Muscle of leg (tissue), 11 donors: ENCODE data around the gene ARHGEF28. TPM values are rescaled to one million over a fixed set of nuclear protein-coding genes. Genes with fewer than 3 reads are reported as not detected.

Experiments used
- DNase-seq: peaks from one replicate; pipeline ENCODE4 v3.0.0; 2013
- H3K27ac ChIP-seq: one replicate; pipeline ENCODE4 v1.5.1; 2013; ENCODE audit warnings: mild to moderate bottlenecking, low read length, control low read depth
- H3K27me3 ChIP-seq: one replicate; pipeline ENCODE4 v1.6.1; 2013; ENCODE audit warnings: low read length; ENCODE audit not compliant: control insufficient read depth, insufficient read depth
- H3K36me3 ChIP-seq: one replicate; pipeline ENCODE4 v1.6.1; 2013; ENCODE audit warnings: low read length; ENCODE audit not compliant: control insufficient read depth, insufficient read depth
- H3K4me1 ChIP-seq: one replicate; pipeline ENCODE4 v1.6.1; 2013; ENCODE audit warnings: low read length; ENCODE audit not compliant: control insufficient read depth, insufficient read depth
- H3K4me3 ChIP-seq: one replicate; pipeline ENCODE4 v1.5.1; 2013; ENCODE audit warnings: low read length, control low read depth
- H3K9me3 ChIP-seq: replicated peaks from 2 replicates; pipeline ENCODE4 v1.6.1; 2013; ENCODE audit warnings: low read depth, low read length; ENCODE audit not compliant: control insufficient read depth
- WGBS: methylation state at CpG from one replicate; pipeline ENCODE4 v1.1.5; 2013; ENCODE audit warnings: missing lambda C conversion rate; ENCODE audit not compliant: insufficient coverage; 5-methylcytosine and 5-hydroxymethylcytosine counted together
- polyA plus RNA-seq, 8 donors: library from polyadenylated mRNA; unstranded; fragments of 120-200 nt; gene quantifications; one replicate each; pipeline versions ENCODE4 v1.2.1 to v1.2.3, GENCODE V29; 2013; ENCODE audit warnings: inconsistent platforms in 1 of 8, low replicate concordance in 1 of 8; ENCODE audit not compliant: insufficient read length in 8 of 8, insufficient read depth in 1 of 8
- total RNA-seq: library from RNA; stranded (reverse); fragments of 120-200 nt; gene quantifications from one replicate; pipeline ENCODE4 v1.2.4, GENCODE V29; 2013

Gene ARHGEF28
- total and polyA plus RNA-seq, 9 donors = 1.6 to 5.1 (median 3.4) TPM

- H3K4me3 ChIP-seq = no peak overlapping the region
- no peaks in the 10 kb centered on the region for H3K9me3 ChIP-seq
- H3K27ac ChIP-seq = peak overlapping the region; percentile 21
- peaks cover 18% of the 10 kb centered on the region for H3K4me1 ChIP-seq
- peak; percentile 85 for DNase-seq
- no CpG with 5 or more reads among the region's 1 CpG for WGBS
- H3K27me3 ChIP-seq = no peaks in the 10 kb centered on the region
- H3K36me3 ChIP-seq = no peaks in the 10 kb centered on the region
Observed at GRCh38 chr5:73915345-73915744, 289.3 kb downstream of the ARHGEF28 start.

DNA sequence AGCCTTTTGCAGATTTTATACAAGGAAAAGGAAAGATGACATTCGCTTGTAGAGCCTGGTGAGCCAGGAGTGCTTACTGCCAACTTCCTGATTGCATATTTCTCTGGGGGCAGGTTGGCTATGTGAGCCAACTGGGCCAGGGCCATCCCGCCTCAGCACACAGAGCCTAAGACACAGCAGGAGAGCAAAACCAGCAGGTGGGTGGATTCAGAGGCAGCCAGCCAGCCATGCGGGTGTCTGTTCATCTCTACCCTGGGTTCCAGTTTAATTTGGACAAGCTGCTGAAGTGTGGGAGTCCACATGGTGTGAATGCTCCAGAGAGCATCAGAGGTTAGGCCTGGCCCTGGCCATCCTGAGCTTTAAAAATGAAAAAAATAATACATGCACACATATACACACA lies 291.4 kb downstream of the ARHGEF28 start:
- 25% methylated on average over 2 of the region's 3 CpGs for WGBS
- H3K27me3 ChIP-seq = no peaks in the 10 kb centered on the region
- peak overlapping the region; percentile 53 for H3K27ac ChIP-seq
- H3K9me3 ChIP-seq = no peaks in the 10 kb centered on the region
- peak; percentile 77 for DNase-seq
- no peak overlapping the region for H3K4me3 ChIP-seq
- peaks cover 18% of the 10 kb centered on the region for H3K4me1 ChIP-seq
- H3K36me3 ChIP-seq = no peaks in the 10 kb centered on the region

DNA sequence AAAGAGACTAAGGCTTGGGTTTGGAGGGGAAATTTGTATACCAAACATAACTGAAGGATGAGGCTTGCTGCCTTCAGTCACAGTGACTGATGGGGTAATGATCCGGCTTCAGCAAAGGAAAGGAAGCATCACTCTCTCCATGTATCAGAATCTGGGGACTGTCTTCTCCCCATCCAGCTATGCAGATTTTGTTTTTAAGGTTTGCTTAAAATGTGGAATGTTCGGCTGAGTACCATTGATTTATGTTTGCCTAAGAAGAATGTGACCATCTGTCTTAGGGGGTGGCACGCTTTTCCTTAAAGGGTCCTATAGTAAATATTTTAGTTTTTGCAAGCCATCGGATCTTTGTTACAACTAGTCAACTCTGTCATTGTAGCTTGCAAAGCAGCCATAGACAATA lies 291.9 kb downstream of the ARHGEF28 start:
- H3K9me3 ChIP-seq = no peaks in the 10 kb centered on the region
- no peak overlapping the region for H3K27ac ChIP-seq
- 75% methylated on average over 2 of the region's 4 CpGs for WGBS
- H3K4me1 ChIP-seq = peaks cover 18% of the 10 kb centered on the region
- no peaks in the 10 kb centered on the region for H3K36me3 ChIP-seq
- no peak for DNase-seq
- H3K4me3 ChIP-seq = no peak overlapping the region
- H3K27me3 ChIP-seq = no peaks in the 10 kb centered on the region

GRCh38 chr5:73918791-73919221 lies 292.8 kb downstream of the ARHGEF28 start:
- Histone ChIP-seq H3K9me3 (no peaks in the 10 kb centered on the region), H3K27me3 (no peaks in the 10 kb centered on the region), H3K27ac (no peak overlapping the region), H3K36me3 (no peaks in the 10 kb centered on the region), H3K4me3 (no peak overlapping the region), H3K4me1 (peaks cover 15% of the 10 kb centered on the region)
- no CpG with 5 or more reads among the region's 6 CpGs for WGBS
- DNase-seq = peak; percentile 44

- H3K9me3 ChIP-seq = no peaks in the 10 kb centered on the region
- H3K4me1 ChIP-seq = peaks cover 15% of the 10 kb centered on the region
- no peaks in the 10 kb centered on the region for H3K36me3 ChIP-seq
- no peaks in the 10 kb centered on the region for H3K27me3 ChIP-seq
- no peak for DNase-seq
- H3K27ac ChIP-seq = no peak overlapping the region
- no CpG with 5 or more reads among the region's 3 CpGs for WGBS
- H3K4me3 ChIP-seq = no peak overlapping the region
Observed at GRCh38 chr5:73921741-73922140, 295.7 kb downstream of the ARHGEF28 start.

GRCh38 chr5:73922224-73922623 lies 296.2 kb downstream of the ARHGEF28 start:
- Histone ChIP-seq H3K4me3 (no peak overlapping the region), H3K9me3 (no peaks in the 10 kb centered on the region), H3K36me3 (no peaks in the 10 kb centered on the region), H3K27me3 (no peaks in the 10 kb centered on the region), H3K4me1 (peaks cover 15% of the 10 kb centered on the region), H3K27ac (no peak overlapping the region)
- DNase-seq = no peak
- whole genome bisulfite sequencing = 71% methylated on average over 1 of the region's 3 CpGs

DNA sequence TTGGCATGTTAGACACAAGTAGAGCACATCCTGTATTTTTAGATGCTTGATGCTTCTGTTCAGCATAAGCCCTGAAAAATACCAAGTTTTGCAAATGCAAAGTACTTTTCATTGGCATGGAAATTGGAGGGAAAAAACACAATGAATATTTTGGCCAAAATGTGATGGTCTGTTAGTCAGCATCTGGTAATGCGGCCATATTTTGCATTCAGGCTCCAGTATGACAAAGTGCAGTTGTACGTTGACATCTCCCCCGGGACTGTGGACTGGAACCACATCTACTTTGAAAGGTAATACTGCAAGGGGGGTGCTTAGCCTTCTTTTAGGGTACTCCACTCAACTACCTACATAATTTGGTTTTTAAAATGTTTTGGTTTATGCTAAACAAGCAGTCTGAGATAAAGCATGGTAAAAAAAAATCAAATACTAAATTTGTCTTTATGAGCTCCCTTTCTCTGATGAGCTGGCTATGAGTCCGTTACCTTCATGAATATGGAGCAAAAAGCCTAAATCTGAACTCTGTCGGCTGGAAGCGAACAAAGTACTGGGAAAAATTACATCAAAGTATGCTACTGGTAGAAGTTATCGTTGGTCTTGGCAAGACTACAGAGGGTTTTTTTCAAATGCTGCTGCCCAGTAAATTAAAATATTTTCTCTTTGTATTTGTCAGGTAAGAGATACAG lies 297.0 kb downstream of the ARHGEF28 start:
- H3K27me3 ChIP-seq = no peaks in the 10 kb centered on the region
- DNase-seq = no peak
- no peaks in the 10 kb centered on the region for H3K9me3 ChIP-seq
- H3K4me3 ChIP-seq = no peak overlapping the region
- H3K4me1 ChIP-seq = peaks cover 7% of the 10 kb centered on the region
- WGBS = no CpG with 5 or more reads among the region's 7 CpGs
- no peaks in the 10 kb centered on the region for H3K36me3 ChIP-seq
- H3K27ac ChIP-seq = no peak overlapping the region

GRCh38 chr5:73928476-73929070 lies 302.6 kb downstream of the ARHGEF28 start:
- peak; percentile 62 for DNase-seq

DNA sequence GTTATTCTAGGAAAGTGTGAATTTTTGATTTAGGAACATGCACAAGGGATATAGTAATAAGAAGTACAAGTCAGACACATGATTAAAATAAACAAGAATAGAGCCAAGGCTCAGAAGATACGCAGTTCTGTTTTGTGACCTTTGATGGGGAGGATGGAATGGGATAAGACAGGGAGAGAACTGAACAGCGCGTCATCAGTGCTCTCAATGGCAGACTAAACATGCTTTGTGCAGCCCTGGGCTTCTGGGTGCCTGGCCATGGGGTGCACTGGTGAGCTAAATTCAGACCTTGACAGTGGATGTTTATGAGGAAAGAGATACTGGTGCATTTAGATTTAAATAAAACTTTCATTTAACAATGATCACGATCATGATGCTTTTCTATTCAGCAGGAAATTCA lies 309.7 kb downstream of the ARHGEF28 start:
- DNase-seq = no peak
- Histone ChIP-seq H3K27ac (no peak overlapping the region), H3K9me3 (no peaks in the 10 kb centered on the region), H3K36me3 (no peaks in the 10 kb centered on the region), H3K27me3 (no peaks in the 10 kb centered on the region), H3K4me3 (no peak overlapping the region), H3K4me1 (peaks cover 2% of the 10 kb centered on the region)
- 80% methylated on average over 3 of the region's 4 CpGs for WGBS

More at GRCh38 chr5:73928476-73929070, 302.6 kb downstream of the ARHGEF28 start:
- Histone ChIP-seq H3K9me3 (no peaks in the 10 kb centered on the region), H3K27ac (no peak overlapping the region), H3K4me3 (no peak overlapping the region), H3K4me1 (no peaks in the 10 kb centered on the region), H3K27me3 (no peaks in the 10 kb centered on the region), H3K36me3 (no peaks in the 10 kb centered on the region)
- WGBS = no CpG with 5 or more reads among the region's 7 CpGs

DNA sequence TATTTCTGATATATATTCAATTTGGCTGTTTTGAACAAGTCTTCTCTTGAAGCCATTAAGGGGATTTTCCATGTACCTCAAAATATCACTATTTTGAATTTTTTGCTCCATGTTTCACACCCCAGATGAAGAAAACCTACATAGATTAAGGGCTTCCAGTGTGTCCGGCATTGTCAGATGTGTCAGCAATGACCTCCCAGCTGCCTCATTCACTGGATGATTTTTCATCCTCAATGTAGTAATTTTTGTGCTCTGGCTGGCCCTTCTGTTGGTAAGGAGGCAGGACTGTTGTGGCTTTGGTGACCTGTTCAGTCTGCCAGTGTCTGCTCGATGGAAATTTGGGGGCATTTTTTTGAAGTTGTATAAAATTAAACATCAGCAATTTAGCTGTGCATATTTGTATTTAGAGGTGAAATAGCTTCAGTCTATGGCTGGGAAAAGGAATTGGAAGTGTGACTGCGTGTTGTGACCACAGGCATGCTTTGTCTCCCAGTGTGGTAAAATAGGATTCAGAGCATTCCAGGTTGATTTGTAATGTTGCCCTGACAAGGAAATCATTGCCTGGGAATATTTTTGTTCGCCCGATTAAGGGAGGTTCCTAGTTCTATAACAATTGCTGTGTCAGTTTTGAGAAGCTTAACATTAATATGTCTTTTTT lies 312.4 kb downstream of the ARHGEF28 start:
- H3K4me3 ChIP-seq = no peak overlapping the region
- no peak for DNase-seq
- H3K36me3 ChIP-seq = no peaks in the 10 kb centered on the region
- 86% methylated on average over 1 of the region's 5 CpGs for WGBS
- peaks cover 2% of the 10 kb centered on the region for H3K4me1 ChIP-seq
- no peak overlapping the region for H3K27ac ChIP-seq
- peaks cover 3% of the 10 kb centered on the region for H3K9me3 ChIP-seq
- no peaks in the 10 kb centered on the region for H3K27me3 ChIP-seq
